ENCODE data around the gene PLOD2.

Gene PLOD2

DNA sequence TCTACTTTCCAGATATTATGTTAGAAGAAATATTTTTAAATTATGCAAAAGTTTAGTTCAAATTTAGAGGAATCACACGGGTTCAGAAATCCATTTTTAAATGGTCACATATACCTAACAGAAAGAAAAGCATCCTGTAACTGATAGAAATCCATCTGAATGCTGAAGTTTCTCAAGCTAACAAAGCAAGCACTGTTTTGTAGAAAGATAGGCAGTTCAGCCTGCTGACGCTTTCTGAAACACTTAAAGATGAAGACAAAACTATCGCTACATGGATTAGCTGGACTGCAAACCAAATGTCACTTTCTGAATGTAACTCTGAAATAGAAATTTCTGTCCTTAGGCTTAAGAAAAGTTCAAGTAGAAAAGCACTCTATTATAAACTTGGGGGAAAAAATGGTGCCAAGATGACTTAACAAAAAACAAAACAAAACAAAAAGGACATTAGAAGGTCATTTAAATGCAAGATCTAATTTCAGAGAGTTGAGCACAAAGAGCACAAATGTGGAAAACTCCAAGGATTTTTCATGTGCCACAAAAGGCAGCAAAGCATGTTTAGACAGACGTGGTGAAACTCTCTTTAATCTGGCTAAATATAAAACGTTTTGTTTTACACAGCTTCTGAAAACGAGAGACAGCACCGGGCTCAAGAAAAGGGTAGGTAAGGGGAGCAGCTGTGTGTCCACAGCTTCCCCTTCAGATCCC lies 1.2 kb downstream of the PLOD2 start:
- Histone ChIP-seq H3K4me1 (ENCODE audit: control insufficient read depth, insufficient read depth, low read length, poor library complexity, severe bottlenecking) (no peaks in the 10 kb centered on the region), H3K9me3 (ENCODE audit: control insufficient read depth, low read length) (no peaks in the 10 kb centered on the region), H3K27me3 (replicated peaks; ENCODE audit: control insufficient read depth, insufficient read depth, low read length, poor library complexity, severe bottlenecking) (peaks cover 4% of the 10 kb centered on the region), H3K27ac (ENCODE audit: insufficient read depth, low read length, poor library complexity, severe bottlenecking) (no peak overlapping the region), H3K4me3 (ENCODE audit: insufficient read depth, low read depth, low read length, poor library complexity, severe bottlenecking) (no peak overlapping the region), H3K36me3 (ENCODE audit: control insufficient read depth, insufficient read depth, low read length) (no peaks in the 10 kb centered on the region)
- DNase-seq: no peak

DNA sequence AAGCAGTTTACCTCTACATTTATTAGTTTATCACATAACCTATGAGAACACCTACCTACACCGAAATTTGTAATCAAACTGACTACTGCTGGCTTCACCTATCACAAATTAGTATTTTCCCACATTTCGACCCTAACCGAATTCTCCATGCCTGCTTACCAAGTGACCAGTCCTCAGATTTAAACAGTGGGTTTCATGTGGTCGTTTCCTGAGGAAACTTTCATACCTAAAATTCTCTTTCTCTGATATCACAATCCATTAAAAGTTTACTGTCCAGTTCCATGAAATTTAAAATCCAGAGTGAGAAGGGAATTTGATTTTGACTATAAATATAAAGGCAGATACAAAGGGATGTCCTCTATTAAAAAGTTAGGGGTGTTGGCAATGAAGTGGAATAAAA lies 1.9 kb downstream of the PLOD2 start:
- Histone ChIP-seq H3K4me3 (ENCODE audit: insufficient read depth, low read depth, low read length, poor library complexity, severe bottlenecking) (no peak overlapping the region), H3K36me3 (ENCODE audit: control insufficient read depth, insufficient read depth, low read length) (no peaks in the 10 kb centered on the region), H3K27ac (ENCODE audit: insufficient read depth, low read length, poor library complexity, severe bottlenecking) (no peak overlapping the region), H3K27me3 (replicated peaks; ENCODE audit: control insufficient read depth, insufficient read depth, low read length, poor library complexity, severe bottlenecking) (peaks cover 4% of the 10 kb centered on the region), H3K9me3 (ENCODE audit: control insufficient read depth, low read length) (no peaks in the 10 kb centered on the region), H3K4me1 (ENCODE audit: control insufficient read depth, insufficient read depth, low read length, poor library complexity, severe bottlenecking) (no peaks in the 10 kb centered on the region)
- no peak for DNase-seq

DNA sequence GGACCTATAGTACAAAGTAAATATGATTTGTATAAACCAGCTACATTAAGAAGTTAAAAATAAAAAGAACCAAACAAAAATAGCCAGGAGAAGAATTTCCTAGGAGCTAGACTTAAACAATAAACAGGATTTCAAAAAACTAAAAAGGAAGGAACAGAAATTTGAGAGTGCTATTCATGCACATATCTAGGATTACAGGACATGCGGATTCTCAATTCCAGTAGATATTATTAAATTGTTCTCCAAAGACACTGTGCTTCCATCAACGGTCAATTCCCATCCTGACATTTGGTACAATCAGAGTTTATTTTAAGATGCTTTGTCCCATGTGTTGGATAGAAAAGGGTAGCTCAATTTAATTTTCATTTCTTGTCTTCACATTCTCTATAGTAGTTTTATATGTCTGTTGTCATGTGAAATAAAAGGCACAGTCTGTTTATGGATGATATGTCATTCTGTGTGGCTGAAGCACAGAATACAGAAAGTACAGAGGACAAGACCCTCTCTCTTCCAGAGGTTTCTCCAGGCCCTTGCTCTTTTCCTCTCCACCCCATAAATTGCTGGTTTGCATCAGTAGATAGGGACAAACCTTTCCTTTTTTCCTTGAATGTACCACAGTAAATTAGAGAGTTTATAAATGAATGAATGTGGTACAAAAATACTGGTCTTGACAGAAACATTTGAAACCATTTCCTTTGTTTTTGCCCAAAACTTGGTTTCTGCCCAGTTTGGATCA lies 3.5 kb downstream of the PLOD2 start:
- no peaks in the 10 kb centered on the region for H3K9me3 ChIP-seq (ENCODE audit: control insufficient read depth, low read length)
- H3K36me3 ChIP-seq (ENCODE audit: control insufficient read depth, insufficient read depth, low read length): no peaks in the 10 kb centered on the region
- H3K27ac ChIP-seq (ENCODE audit: insufficient read depth, low read length, poor library complexity, severe bottlenecking): no peak overlapping the region
- no peak overlapping the region for H3K4me3 ChIP-seq (ENCODE audit: insufficient read depth, low read depth, low read length, poor library complexity, severe bottlenecking)
- H3K27me3 ChIP-seq (replicated peaks; ENCODE audit: control insufficient read depth, insufficient read depth, low read length, poor library complexity, severe bottlenecking): peaks cover 4% of the 10 kb centered on the region
- no peak for DNase-seq
- no peaks in the 10 kb centered on the region for H3K4me1 ChIP-seq (ENCODE audit: control insufficient read depth, insufficient read depth, low read length, poor library complexity, severe bottlenecking)

DNA sequence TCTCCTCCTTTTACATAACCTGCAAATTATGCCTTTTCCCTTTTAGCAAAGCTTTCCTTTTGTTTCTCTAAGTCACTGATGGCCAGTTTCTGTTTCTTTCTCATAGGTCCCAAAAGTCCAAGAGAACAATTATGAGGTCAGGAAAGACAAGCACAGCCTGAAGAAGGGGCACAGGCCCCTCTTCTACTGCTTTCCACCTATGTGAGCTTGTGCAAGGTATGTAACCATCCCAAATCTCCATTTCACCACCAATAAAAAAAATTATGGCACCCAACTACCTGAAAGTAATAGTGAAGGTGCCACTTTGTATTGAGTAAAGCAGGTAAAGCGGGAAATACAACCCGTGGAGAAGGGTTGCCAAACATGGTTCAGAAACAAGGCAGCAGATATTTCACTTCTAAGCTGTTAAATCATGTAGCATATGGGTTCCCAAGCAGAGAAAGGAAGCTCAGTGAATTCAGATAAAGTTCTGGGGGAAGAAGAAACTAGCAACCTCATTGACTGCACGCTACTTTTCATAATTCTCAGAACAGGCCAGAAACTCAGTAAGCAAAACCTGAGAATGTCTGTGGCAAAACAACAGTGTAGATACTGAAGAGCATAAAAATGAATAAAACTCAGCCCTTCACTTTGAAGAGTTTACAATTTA lies 4.2 kb downstream of the PLOD2 start:
- no peak overlapping the region for H3K4me3 ChIP-seq (ENCODE audit: insufficient read depth, low read depth, low read length, poor library complexity, severe bottlenecking)
- no peaks in the 10 kb centered on the region for H3K4me1 ChIP-seq (ENCODE audit: control insufficient read depth, insufficient read depth, low read length, poor library complexity, severe bottlenecking)
- H3K27ac ChIP-seq (ENCODE audit: insufficient read depth, low read length, poor library complexity, severe bottlenecking): no peak overlapping the region

DNA sequence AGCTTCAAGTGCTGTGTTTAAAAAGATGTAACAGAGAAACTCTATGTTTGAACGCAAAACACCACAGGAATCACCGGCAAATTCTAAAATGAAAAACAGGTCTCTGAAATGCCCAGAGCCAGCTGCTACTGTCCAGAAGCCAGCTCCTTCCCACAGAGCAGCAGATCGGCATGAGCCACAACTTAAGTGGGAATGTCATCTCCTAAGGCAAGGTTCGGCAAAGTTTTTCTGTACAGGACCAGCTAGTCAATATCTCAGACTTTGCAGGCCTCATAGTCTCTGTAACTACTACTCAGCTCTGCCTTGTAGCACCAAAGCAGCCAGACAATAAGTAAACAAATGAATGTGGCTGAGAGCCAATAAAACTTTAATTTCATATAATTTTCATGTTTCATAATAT lies 4.9 kb downstream of the PLOD2 start:
- no peak overlapping the region for H3K27ac ChIP-seq (ENCODE audit: insufficient read depth, low read length, poor library complexity, severe bottlenecking)
- no peaks in the 10 kb centered on the region for H3K36me3 ChIP-seq (ENCODE audit: control insufficient read depth, insufficient read depth, low read length)
- no peaks in the 10 kb centered on the region for H3K4me1 ChIP-seq (ENCODE audit: control insufficient read depth, insufficient read depth, low read length, poor library complexity, severe bottlenecking)
- H3K27me3 ChIP-seq (replicated peaks; ENCODE audit: control insufficient read depth, insufficient read depth, low read length, poor library complexity, severe bottlenecking): no peaks in the 10 kb centered on the region
- no peak overlapping the region for H3K4me3 ChIP-seq (ENCODE audit: insufficient read depth, low read depth, low read length, poor library complexity, severe bottlenecking)
- no peaks in the 10 kb centered on the region for H3K9me3 ChIP-seq (ENCODE audit: control insufficient read depth, low read length)
- DNase-seq: no peak

More for the DNA sequence above, 4.2 kb downstream of the PLOD2 start:
- Histone ChIP-seq H3K9me3 (ENCODE audit: control insufficient read depth, low read length) (no peaks in the 10 kb centered on the region), H3K27me3 (replicated peaks; ENCODE audit: control insufficient read depth, insufficient read depth, low read length, poor library complexity, severe bottlenecking) (peaks cover 3% of the 10 kb centered on the region), H3K36me3 (ENCODE audit: control insufficient read depth, insufficient read depth, low read length) (no peaks in the 10 kb centered on the region)
- no peak for DNase-seq

DNA sequence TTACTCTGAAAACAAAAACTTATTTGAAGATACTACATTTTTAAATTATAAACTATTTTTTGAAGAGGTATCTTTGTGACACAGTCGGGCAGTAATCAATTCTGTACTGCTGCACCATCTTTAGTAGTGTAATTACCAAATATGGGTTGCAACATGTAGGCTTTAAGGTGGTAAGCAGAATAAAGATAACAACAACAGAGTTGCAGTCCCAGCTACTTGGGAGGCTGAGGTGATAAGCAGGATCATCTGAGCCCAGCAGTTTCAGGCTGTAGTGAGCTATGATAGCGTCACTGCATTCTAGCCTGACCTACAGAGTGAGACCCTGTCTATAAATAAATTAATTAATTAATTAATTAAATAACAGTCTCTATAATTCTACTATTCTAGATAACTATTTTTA lies 6.0 kb downstream of the PLOD2 start:
- DNase-seq: no peak
- Histone ChIP-seq H3K4me3 (ENCODE audit: insufficient read depth, low read depth, low read length, poor library complexity, severe bottlenecking) (no peak overlapping the region), H3K9me3 (ENCODE audit: control insufficient read depth, low read length) (no peaks in the 10 kb centered on the region), H3K27ac (ENCODE audit: insufficient read depth, low read length, poor library complexity, severe bottlenecking) (no peak overlapping the region), H3K4me1 (ENCODE audit: control insufficient read depth, insufficient read depth, low read length, poor library complexity, severe bottlenecking) (no peaks in the 10 kb centered on the region), H3K27me3 (replicated peaks; ENCODE audit: control insufficient read depth, insufficient read depth, low read length, poor library complexity, severe bottlenecking) (no peaks in the 10 kb centered on the region), H3K36me3 (ENCODE audit: control insufficient read depth, insufficient read depth, low read length) (no peaks in the 10 kb centered on the region)

DNA sequence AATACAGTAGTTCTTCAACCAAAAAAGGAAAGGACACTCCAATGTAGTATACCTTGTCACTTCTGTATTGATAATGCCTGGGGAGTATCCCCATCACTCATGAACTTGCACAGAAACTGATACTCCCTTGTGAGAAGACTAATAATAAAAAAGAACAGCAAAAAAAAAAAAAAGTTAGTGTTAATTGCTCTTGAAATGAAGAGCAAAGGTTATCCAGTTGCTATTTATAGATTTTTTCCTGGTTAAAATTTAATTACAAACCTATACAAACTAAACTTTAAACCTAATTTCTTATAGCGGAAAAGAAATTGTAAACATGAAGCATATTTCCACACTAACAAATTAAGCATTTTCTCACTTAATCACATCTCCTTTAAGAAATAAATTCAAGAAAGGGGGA lies 6.7 kb downstream of the PLOD2 start:
- Histone ChIP-seq H3K4me1 (ENCODE audit: control insufficient read depth, insufficient read depth, low read length, poor library complexity, severe bottlenecking) (no peaks in the 10 kb centered on the region), H3K36me3 (ENCODE audit: control insufficient read depth, insufficient read depth, low read length) (no peaks in the 10 kb centered on the region), H3K27ac (ENCODE audit: insufficient read depth, low read length, poor library complexity, severe bottlenecking) (no peak overlapping the region), H3K27me3 (replicated peaks; ENCODE audit: control insufficient read depth, insufficient read depth, low read length, poor library complexity, severe bottlenecking) (no peaks in the 10 kb centered on the region), H3K4me3 (ENCODE audit: insufficient read depth, low read depth, low read length, poor library complexity, severe bottlenecking) (no peak overlapping the region), H3K9me3 (ENCODE audit: control insufficient read depth, low read length) (no peaks in the 10 kb centered on the region)
- DNase-seq: no peak

DNA sequence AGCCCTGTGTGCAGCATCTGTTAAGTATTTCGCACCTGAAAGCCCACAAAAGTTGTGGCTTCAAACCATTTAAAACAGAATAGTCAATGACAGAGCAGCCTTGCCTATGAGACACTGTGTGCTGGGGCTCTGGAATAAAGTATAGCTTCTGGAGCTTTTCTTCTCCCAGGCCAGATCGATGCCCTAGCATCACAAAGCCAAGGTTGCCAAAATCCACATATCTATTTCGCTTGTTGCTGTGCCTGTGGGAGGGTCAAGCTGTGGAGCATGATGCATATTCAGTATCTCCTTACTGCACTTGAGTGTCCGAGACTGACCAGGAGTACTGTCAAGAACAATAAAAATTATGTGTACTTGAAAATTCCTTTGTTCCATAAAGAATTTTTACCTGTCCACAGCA lies 7.6 kb downstream of the PLOD2 start:
- Histone ChIP-seq H3K9me3 (ENCODE audit: control insufficient read depth, low read length) (no peaks in the 10 kb centered on the region), H3K27ac (ENCODE audit: insufficient read depth, low read length, poor library complexity, severe bottlenecking) (no peak overlapping the region), H3K4me3 (ENCODE audit: insufficient read depth, low read depth, low read length, poor library complexity, severe bottlenecking) (no peak overlapping the region), H3K36me3 (ENCODE audit: control insufficient read depth, insufficient read depth, low read length) (no peaks in the 10 kb centered on the region), H3K27me3 (replicated peaks; ENCODE audit: control insufficient read depth, insufficient read depth, low read length, poor library complexity, severe bottlenecking) (no peaks in the 10 kb centered on the region), H3K4me1 (ENCODE audit: control insufficient read depth, insufficient read depth, low read length, poor library complexity, severe bottlenecking) (no peaks in the 10 kb centered on the region)
- no peak for DNase-seq

DNA sequence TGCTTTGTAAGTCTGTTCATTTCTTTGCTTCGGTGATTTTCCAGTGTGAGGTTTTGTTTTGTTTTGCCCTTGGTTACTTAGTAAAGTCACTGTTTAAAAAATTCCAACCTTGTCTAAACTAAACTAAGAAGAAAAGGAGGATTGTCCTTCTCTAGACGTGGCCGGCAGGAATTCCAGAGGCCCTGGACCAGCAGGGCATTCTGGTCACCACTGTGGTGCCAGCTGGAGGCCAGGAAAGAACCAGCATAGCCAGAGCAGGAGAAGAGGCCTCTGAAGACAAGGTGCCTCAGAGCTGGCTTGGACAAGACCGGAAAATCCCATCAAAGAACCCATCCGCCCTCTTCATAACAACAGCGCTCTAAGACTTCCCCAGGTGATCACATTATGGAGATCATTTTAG lies 8.2 kb downstream of the PLOD2 start:
- no peak overlapping the region for H3K27ac ChIP-seq (ENCODE audit: insufficient read depth, low read length, poor library complexity, severe bottlenecking)

DNA sequence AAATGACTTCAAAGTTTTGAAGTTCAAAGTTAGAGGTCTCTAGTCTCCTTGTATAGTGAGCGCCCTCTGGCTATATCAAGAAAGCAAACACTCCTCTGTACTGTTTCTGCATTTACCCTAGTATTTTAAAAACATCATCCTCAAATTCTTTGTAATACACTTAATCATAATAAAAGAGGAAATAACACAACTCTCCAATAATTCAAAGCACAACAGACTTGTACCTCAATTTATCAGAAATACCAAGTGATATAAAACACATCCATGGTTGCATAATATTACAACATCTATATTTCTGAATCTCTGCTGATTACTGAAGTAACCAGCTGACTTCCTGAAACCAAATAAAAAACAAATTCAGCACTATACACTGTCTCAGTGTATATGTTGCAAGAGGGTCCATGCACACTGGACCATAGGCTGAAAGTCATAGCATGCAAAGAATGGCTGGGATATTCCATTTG lies 12.5 kb downstream of the PLOD2 start:
- Histone ChIP-seq H3K4me1 (ENCODE audit: control insufficient read depth, insufficient read depth, low read length, poor library complexity, severe bottlenecking) (no peaks in the 10 kb centered on the region), H3K27me3 (replicated peaks; ENCODE audit: control insufficient read depth, insufficient read depth, low read length, poor library complexity, severe bottlenecking) (no peaks in the 10 kb centered on the region), H3K36me3 (ENCODE audit: control insufficient read depth, insufficient read depth, low read length) (no peaks in the 10 kb centered on the region), H3K4me3 (ENCODE audit: insufficient read depth, low read depth, low read length, poor library complexity, severe bottlenecking) (no peak overlapping the region), H3K27ac (ENCODE audit: insufficient read depth, low read length, poor library complexity, severe bottlenecking) (no peak overlapping the region), H3K9me3 (ENCODE audit: control insufficient read depth, low read length) (no peaks in the 10 kb centered on the region)
- no peak for DNase-seq

More for the DNA sequence above, 8.2 kb downstream of the PLOD2 start:
- no peak for DNase-seq
- Histone ChIP-seq H3K27me3 (replicated peaks; ENCODE audit: control insufficient read depth, insufficient read depth, low read length, poor library complexity, severe bottlenecking) (no peaks in the 10 kb centered on the region), H3K36me3 (ENCODE audit: control insufficient read depth, insufficient read depth, low read length) (no peaks in the 10 kb centered on the region), H3K4me3 (ENCODE audit: insufficient read depth, low read depth, low read length, poor library complexity, severe bottlenecking) (no peak overlapping the region), H3K4me1 (ENCODE audit: control insufficient read depth, insufficient read depth, low read length, poor library complexity, severe bottlenecking) (no peaks in the 10 kb centered on the region), H3K9me3 (ENCODE audit: control insufficient read depth, low read length) (no peaks in the 10 kb centered on the region)

All from effector memory CD4-positive, alpha-beta T cell (primary cell).